ENCODE results near the gene GP9.

DNA sequence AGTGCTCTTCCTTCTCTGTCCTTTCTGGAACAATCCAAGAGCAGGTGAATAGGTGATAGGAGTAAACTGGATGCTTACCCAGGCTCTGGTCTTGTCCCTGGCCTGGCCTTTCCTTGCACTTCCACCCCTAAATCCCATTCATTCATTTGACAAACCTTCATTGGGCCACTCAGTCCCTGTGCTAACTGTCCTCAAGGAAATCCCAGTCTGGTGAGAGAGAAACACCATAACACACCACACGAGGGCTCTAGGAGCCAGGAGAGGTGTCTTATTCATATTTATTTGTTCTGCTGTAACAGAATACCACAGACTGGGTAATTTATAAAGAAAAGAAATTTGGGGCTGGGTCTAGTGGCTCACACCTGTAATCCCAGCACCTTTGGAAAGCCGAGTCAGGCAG, 36.7 kb upstream of the GP9 start:
- TF ChIP-seq CTCF (IDR thresholded peaks at IDR 0.05) (peak in 3 of 5 experiments; percentile 10 to 17 (median 12)), POLR2AphosphoS5 (IDR thresholded peaks at IDR 0.05) (no peak)
